Hematopoietic multipotent progenitor cell treated with erythropoietin and hydrocortisone succinate and interleukin-3 and kit ligand, for 15 days (in vitro differentiated cells): ENCODE measurements around the gene TIE1.

ENCODE experiments used
- DNase-seq: peaks from one replicate; pipeline ENCODE4 v3.0.0-alpha.2; 2015; ENCODE audit warnings: low spot score

TIE1 gene

GRCh38 chr1:43300378-43301094 lies at the start of gene TIE1:
Gene TIE1, plus strand, starts transcription at chr1:43300982. Its CDS starts 90 bp downstream, at chr1:43301072.
- no peak for DNase-seq

DNA sequence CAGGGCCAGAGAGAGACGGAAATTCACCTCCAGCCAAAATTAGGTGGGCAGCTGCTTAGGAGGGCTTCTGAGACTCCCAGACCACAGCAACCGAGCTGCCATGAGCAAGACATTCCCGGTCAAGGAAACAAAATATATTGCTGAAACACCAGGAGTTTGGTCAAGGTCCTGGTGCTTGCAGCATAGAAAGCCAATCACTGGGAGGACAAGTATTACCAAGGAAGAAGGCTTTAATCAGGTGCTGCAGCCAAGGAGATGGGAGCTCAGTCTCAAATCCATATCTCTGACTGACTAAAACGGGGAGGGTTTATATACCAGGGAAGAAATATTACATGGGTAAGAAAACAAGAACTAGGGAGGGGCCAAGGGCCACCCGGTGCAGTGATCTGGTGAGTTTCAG lies 49.8 kb upstream of the TIE1 start:
- DNase-seq, result no peak

GRCh38 chr1:43252225-43252624 lies 48.6 kb upstream of the TIE1 start:
- no peak for DNase-seq

DNA sequence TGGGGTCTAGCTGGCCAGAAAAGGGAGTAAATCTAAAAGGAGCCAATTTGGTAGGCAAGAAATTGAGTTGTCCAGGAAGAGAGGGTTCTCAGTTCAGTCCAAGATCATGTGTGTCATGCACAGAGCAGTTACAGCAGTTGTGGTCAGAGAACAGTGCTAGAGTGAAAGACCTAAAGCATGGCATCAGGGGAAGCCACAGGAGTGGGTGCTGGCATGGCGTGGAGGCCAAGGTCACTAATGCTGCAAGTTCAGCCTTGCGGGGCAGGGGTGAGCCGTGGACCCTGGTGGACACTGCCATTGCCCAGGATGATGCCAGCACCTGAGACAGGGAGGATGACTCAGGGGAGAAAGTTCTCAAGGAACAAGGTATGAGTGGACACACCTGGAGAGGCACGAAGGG lies 47.6 kb upstream of the TIE1 start:
- no peak for DNase-seq

DNA sequence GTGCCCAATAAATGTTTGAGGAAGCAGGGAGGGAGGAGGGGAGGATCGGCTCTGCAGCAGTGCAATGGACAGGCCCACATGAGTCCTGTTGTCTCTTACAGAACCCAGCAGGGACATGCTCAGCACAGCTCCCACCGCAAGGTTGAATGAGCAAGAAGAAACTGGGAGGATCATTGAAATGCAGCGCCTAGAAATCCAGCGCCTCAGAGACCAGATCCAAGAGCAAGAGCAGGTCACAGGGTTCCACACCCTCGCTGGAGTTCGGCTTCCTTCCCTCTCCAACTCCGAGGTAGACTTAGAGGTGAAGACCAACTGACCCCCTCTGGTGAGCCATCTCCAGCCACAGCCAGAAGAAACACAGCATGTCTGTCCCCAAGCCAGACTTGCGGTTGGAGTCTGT lies 46.9 kb upstream of the TIE1 start:
- DNase-seq, result no peak

DNA sequence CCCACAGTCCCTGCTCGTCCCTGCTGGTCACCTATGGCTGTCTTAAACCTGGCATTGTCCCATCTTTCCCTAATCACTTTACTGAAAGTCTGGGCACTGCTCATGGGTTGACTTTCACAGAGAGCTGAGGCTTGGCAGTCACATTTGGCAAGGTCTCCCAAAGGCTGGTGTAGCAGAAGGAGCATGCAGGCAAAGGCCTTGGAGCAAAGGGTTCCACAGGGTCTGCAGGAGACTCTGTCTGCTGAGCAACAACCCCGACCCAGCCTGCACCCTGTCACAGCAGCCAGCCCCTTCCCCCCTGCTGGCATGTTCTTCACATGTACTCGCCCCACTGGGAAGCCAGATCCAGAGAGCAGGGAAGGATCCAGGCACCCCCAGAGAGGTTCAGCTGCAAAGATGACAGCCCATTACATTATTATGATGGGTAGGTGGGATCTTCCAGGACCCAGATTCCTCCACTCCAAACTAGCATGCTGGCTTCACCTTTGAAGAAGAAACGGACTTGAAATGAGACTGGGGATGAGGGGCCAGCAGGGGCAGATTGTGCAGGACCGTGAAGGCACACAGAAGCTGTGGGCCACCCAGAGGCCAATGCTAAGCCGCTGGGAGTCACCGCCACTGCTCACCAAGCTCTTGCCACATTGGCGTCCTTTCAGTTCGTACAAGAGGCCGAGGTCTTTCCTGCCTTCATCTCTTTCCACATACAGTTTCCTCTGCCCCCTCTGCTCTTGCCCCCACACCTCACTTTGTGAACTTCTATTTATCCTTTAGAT lies 45.2 kb upstream of the TIE1 start:
- DNase-seq, result no peak

- DNase-seq, result no peak
Observed at GRCh38 chr1:43256675-43257570, 43.9 kb upstream of the TIE1 start.

DNA sequence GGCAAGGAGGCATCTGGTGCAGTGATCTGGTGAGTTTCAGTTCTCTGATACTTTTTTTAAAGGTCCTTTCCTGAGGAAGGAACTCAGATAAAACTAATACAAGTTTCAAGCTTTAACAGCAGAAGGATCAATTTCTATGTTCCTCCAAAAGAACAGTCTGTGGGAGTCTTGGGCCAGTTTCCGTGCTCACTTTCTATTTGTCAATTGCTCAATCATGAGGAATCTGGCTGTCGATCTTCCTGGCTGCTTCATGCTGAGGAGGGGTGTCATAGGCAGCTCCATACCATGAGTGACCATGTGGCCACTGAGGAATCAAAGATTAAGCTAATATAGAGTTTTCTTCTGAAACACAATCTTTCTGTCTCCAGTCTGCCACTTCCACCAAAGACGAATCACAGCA lies 42.4 kb upstream of the TIE1 start:
- no peak for DNase-seq

- DNase-seq, result no peak
Observed at GRCh38 chr1:43265431-43265830, 35.4 kb upstream of the TIE1 start.

DNA sequence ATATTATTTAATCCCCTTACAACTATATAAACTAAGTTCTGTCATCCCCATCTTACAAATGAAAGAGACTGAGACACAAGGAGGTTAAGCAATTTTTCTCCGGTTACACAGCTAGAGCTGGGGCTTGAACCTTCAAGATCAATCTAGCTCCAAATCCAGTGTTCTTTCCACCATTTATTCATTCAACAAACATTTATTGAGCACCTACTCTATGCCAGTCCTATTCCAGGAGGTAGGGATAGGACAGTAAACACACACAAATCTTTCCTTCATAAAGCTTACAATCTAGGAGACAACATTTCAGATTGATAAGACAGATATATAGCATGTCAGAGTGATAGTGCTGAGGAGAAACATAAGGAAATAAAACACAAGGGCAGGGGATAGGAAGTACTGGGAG lies 33.9 kb upstream of the TIE1 start:
- no peak for DNase-seq

DNA sequence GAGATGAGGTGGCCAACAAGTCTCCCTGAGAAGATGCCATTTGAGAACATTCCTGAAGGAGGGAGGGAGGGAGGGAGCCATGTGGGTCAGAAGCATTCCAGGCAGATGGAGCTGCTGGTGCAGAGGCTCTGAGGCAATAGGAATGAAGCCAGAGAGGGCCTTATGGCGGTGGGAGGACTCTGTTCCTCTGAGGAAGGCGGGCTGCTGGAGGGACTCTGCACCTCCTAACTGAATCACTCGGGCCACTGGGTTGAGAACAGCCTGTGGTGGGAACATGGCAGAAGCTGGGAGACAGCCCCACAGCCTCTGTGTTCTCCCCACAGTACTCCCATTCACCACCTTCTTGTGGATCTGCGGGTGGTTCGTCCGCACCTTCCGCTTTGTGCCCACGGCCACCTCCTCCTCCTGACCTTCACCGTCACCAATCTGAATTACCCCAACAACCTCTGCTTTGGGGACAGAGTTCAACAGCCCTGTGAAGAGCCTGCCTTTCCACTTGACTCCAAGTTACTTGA lies 33.4 kb upstream of the TIE1 start:
- no peak for DNase-seq

- DNase-seq, result no peak
Observed at GRCh38 chr1:43267818-43268425, 32.9 kb upstream of the TIE1 start.

- no peak for DNase-seq
Observed at GRCh38 chr1:43269627-43270375, 31.0 kb upstream of the TIE1 start, which contains the start of gene TMEM125. Gene TMEM125, plus strand, starts transcription at chr1:43269983. Its CDS starts 2,740 bp downstream, at chr1:43272723.

GRCh38 chr1:43270421-43271095 lies 30.2 kb upstream of the TIE1 start:
- DNase-seq, result no peak

DNA sequence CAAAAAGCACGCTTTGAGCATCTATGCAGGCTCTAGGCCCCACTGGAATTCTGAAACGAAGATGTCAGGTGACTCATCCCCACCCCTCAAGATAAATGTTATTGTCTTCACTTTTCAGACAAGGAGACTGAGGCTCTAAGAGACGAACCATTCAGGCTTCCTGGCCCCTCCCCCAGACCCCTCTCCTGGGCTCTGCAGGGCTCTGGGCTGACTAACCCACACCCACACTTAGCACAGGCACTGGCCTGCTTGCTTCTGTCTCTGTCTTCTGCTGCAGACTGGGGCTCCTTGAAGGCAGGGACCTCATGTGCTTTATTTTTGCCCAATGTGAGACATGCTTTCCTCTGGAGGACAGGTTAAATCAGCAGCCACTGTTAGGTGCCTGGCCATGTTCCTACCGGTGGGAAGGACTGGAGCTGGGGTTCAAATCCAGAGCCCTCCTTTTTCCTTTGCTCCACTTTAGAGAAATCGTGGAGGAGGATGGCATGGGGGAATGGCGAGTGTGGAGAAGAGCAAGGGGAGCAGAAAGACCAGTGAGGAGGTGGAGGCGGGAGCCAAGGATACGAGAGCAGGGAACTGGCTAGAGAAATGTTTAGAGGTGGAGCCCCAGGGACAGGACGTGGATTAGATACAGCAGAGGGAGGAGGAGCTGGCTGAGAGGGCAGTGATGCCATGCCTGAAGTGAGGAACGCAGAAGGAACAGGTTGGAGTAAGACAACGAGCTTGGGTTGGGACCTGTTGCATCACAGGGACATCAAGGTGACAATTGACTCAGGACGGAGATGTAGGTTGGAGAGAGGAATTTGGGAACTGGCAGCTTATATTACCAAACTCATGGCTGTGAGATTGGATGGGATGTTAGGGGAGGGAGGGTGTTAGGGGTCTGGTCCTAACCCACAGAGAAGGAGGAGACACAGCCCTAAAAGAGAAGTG lies 29.3 kb upstream of the TIE1 start:
- DNase-seq, result no peak

- DNase-seq, result no peak
Observed at GRCh38 chr1:43272161-43272560, 28.6 kb upstream of the TIE1 start.

DNA sequence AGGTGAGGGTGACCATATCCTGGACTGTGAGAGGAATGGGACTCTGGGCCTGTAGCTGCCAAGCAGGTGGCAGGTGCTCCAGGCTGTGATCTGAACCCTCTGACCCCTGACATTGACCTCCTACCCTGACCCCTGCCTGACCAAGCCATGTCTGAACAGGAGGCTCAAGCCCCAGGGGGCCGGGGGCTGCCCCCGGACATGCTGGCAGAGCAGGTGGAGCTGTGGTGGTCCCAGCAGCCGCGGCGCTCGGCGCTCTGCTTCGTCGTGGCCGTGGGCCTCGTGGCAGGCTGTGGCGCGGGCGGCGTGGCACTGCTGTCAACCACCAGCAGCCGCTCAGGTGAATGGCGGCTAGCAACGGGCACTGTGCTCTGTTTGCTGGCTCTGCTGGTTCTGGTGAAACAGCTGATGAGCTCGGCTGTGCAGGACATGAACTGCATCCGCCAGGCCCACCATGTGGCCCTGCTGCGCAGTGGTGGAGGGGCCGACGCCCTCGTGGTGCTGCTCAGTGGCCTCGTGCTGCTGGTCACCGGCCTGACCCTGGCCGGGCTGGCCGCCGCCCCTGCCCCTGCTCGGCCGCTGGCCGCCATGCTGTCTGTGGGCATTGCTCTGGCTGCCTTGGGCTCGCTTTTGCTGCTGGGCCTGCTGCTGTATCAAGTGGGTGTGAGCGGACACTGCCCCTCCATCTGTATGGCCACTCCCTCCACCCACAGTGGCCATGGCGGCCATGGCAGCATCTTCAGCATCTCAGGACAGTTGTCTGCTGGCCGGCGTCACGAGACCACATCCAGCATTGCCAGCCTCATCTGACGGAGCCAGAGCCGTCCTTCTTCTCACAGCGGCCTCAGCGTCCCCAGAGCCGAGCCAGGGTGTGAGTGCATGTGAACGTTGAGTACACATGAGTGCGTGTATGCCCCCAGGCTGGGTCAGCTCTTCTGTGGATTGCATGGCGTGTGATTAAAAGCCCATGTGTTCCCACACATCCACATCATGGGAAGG lies 27.9 kb upstream of the TIE1 start:
- no peak for DNase-seq

DNA sequence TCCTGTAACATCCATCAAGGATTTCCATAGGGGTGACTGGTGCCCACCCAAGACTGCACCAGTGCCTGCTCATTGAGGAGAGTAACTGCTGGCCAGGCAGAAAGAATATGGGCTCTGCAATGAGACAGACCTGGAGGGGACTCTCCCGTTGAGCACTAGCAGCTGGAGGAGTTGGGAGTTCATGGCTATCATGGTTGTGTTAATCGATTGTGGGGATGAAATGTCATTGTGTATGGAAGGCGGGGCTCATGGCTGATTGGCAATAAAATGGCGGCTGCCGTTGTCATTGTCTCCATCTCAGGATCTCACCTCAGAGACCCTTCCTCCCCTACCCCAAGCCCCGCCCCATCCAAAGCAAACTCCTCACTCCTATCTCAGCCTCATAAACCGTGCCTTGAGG lies 27.1 kb upstream of the TIE1 start:
- no peak for DNase-seq
